Thoracic aorta (tissue), 2 donors: ENCODE measurements around the gene WWTR1. TPM values are rescaled to one million over a fixed set of nuclear protein-coding genes. Genes with fewer than 3 reads are reported as not detected.
A peak's percentile ranks its signal among the peaks of the same experiment; 100 is the strongest.

Source experiments
- ATAC-seq: fragments of 150-250 bp; one replicate; pipeline ENCODE4 v1.8.0; 2017; ENCODE audit warnings: low read depth; ENCODE audit not compliant: insufficient number of reproducible peaks, low FRiP score
- DNase-seq: peaks from one replicate; pipeline ENCODE4 v3.0.0-alpha.2; 2020; ENCODE audit warnings: low spot score
- H3K27ac ChIP-seq, 2 donors: fragments of 200-600 bp; sonication (generic); 1 replicate in 1 of 2; 2 replicates in 1 of 2; pipeline ENCODE4 v1.5.1; 2016; ENCODE audit warnings: mild to moderate bottlenecking in 2 of 2, moderate library complexity in 2 of 2
- H3K27me3 ChIP-seq: fragments of 200-600 bp; sonication (generic); replicated peaks from 2 replicates; pipeline ENCODE4 v1.6.0; 2016; ENCODE audit warnings: mild to moderate bottlenecking; ENCODE audit not compliant: insufficient read depth
- H3K36me3 ChIP-seq: fragments of 200-600 bp; sonication (generic); one replicate; pipeline ENCODE4 v1.5.1; 2016
- H3K4me1 ChIP-seq, 2 donors: fragments of 200-600 bp; sonication (generic); 1 replicate in 1 of 2; 2 replicates in 1 of 2; pipeline versions ENCODE4 v1.5.1 to v1.6.0; 2016; ENCODE audit warnings: low read depth in 2 of 2, mild to moderate bottlenecking in 1 of 2; ENCODE audit not compliant: control insufficient read depth in 1 of 2
- H3K4me3 ChIP-seq: fragments of 200-600 bp; sonication (generic); 2 replicates; pipeline ENCODE4 v1.5.1; 2016; ENCODE audit warnings: mild to moderate bottlenecking
- H3K9me3 ChIP-seq: fragments of 200-600 bp; sonication (generic); 2 replicates; pipeline ENCODE4 v1.5.1; 2016
- CTCF ChIP-seq: fragments of 200-600 bp; sonication (generic); IDR thresholded peaks from one replicate; pipeline ENCODE4 v1.5.1; 2019; ENCODE audit warnings: antibody characterized with exemption
- total RNA-seq, 2 donors: library from RNA; depleted of rRNA; stranded (reverse); fragments of >200 nt; gene quantifications; one replicate each; pipeline versions ENCODE4 v1.1.0 to v1.2.3, GENCODE V29; 2016

The WWTR1 gene
- total RNA-seq, 2 donors from 2014 or later: 135 to 243 TPM

- no peaks in the 10 kb centered on the region for H3K9me3 ChIP-seq
- H3K27me3 ChIP-seq: no peaks in the 10 kb centered on the region
- TF ChIP-seq CTCF: no peak
- no peak overlapping the region for H3K27ac ChIP-seq
- ATAC-seq (no peak), DNase-seq (no peak)
- peaks cover 12 to 14% of the 10 kb centered on the region in 2 donors for H3K4me1 ChIP-seq
- no peak overlapping the region for H3K4me3 ChIP-seq
- H3K36me3 ChIP-seq: no peaks in the 10 kb centered on the region
Measured at GRCh38 chr3:149502438-149502837, 155.4 kb downstream of the WWTR1 start.

- DNase-seq (no peak), ATAC-seq (peak; percentile 82)
- H3K36me3 ChIP-seq: no peaks in the 10 kb centered on the region
- no peak for TF ChIP-seq CTCF
- no peaks in the 10 kb centered on the region for H3K9me3 ChIP-seq
- H3K4me3 ChIP-seq: no peak overlapping the region
- H3K27me3 ChIP-seq: no peaks in the 10 kb centered on the region
- H3K27ac ChIP-seq: peak overlapping the region in 1 of 2 donors; percentile 70
- H3K4me1 ChIP-seq: peaks cover 5% of the 10 kb centered on the region in 2 donors
Measured at GRCh38 chr3:149501524-149501923, 156.3 kb downstream of the WWTR1 start.

GRCh38 chr3:149497966-149498670, 159.7 kb downstream of the WWTR1 start:
- Histone ChIP-seq H3K9me3 (no peaks in the 10 kb centered on the region), H3K4me3 (no peak overlapping the region), H3K36me3 (no peaks in the 10 kb centered on the region), H3K4me1 (peaks cover 0 to 7% of the 10 kb centered on the region in 2 donors), H3K27ac (no peak overlapping the region), H3K27me3 (no peaks in the 10 kb centered on the region)
- DNase-seq (no peak), ATAC-seq (no peak)
- no peak for TF ChIP-seq CTCF

GRCh38 chr3:149496891-149497290, 160.9 kb downstream of the WWTR1 start:
- ATAC-seq (no peak), DNase-seq (no peak)
- Histone ChIP-seq H3K27ac (no peak overlapping the region), H3K27me3 (no peaks in the 10 kb centered on the region), H3K4me1 (peaks cover 0 to 7% of the 10 kb centered on the region in 2 donors), H3K9me3 (no peaks in the 10 kb centered on the region), H3K36me3 (no peaks in the 10 kb centered on the region), H3K4me3 (no peak overlapping the region)
- no peak for TF ChIP-seq CTCF

GRCh38 chr3:149495581-149496125, 162.2 kb downstream of the WWTR1 start:
- Histone ChIP-seq H3K27me3 (no peaks in the 10 kb centered on the region), H3K27ac (no peak overlapping the region), H3K9me3 (no peaks in the 10 kb centered on the region), H3K36me3 (no peaks in the 10 kb centered on the region), H3K4me1 (peaks cover 0 to 7% of the 10 kb centered on the region in 2 donors), H3K4me3 (no peak overlapping the region)
- ATAC-seq: no peak
- no peak for DNase-seq
- TF ChIP-seq CTCF: no peak
